Uterus (tissue), 4 donors: ENCODE results near the gene ASXL3. TPM values are rescaled to one million over a fixed set of nuclear protein-coding genes. Genes with fewer than 3 reads are reported as not detected.

Experiments used
- DNase-seq, 2 donors: peaks; one replicate each; pipeline ENCODE4 v3.0.0-alpha.2; 2019 to 2020
- H3K27ac ChIP-seq, 2 donors: fragments of 200-600 bp; sonication (generic); 1 replicate in 1 of 2; 2 replicates in 1 of 2; pipeline ENCODE4 v1.5.1; 2016 to 2018
- H3K27me3 ChIP-seq, 2 donors: fragments of 200-600 bp; sonication (generic); one replicate each; pipeline ENCODE4 v1.5.1; 2018 to 2019; ENCODE audit warnings: control low read depth in 1 of 2
- H3K36me3 ChIP-seq, 2 donors: fragments of 200-600 bp; sonication (generic); one replicate each; pipeline ENCODE4 v1.5.1; 2019; ENCODE audit warnings: control low read depth in 1 of 2
- H3K4me1 ChIP-seq, 2 donors: fragments of 200-600 bp; sonication (generic); one replicate each; pipeline ENCODE4 v1.5.1; 2018 to 2019; ENCODE audit warnings: control low read depth in 1 of 2
- H3K4me3 ChIP-seq, 2 donors: fragments of 200-600 bp; sonication (generic); 1 replicate in 1 of 2; 2 replicates in 1 of 2; pipeline ENCODE4 v1.5.1; 2018 to 2019; ENCODE audit warnings: mild to moderate bottlenecking in 1 of 2
- H3K9me3 ChIP-seq, 2 donors: fragments of 200-600 bp; sonication (generic); one replicate each; pipeline ENCODE4 v1.5.1; 2019; ENCODE audit warnings: control low read depth in 1 of 2
- CTCF ChIP-seq, 4 experiments: fragments of 200-600 bp in 2 of 4; fragments of 450-650 bp in 2 of 4; sonication (generic) in 2 of 4; IDR thresholded peaks; one replicate each; pipeline ENCODE4 v1.5.1; 2016 to 2019; ENCODE audit warnings: antibody characterized with exemption in 4 of 4, mild to moderate bottlenecking in 2 of 4, moderate library complexity in 1 of 4
- POLR2A ChIP-seq, 2 donors: fragments of 450-650 bp; IDR thresholded peaks; one replicate each; pipeline ENCODE4 v1.6.1; 2016; ENCODE audit warnings: antibody characterized with exemption in 2 of 2, mild to moderate bottlenecking in 1 of 2, moderate library complexity in 1 of 2
- intact Hi-C: fragments of 100-400 bp; cut with DNase I; formaldehyde crosslinking; loops from one replicate; pipeline ENCODE4 v1.15.1; 2023; ENCODE audit warnings: low total_unique reads
- total RNA-seq, 4 donors: library from RNA; depleted of rRNA in 3 of 4; stranded (reverse); fragments of >200 nt in 3 of 4; gene quantifications; one replicate each; pipeline versions ENCODE4 v1.1.0 to v1.2.4, GENCODE V29; 2014 to 2023
- donor health status: DM: yes; HTN: yes; CAD: no.

Gene ASXL3
- total RNA-seq, 4 donors from 2014 or later, result 1.0 to 25.0 (median 8.3) TPM

GRCh38 chr18:33630476-33630875 is 52.5 kb downstream of the ASXL3 start:
- H3K27ac ChIP-seq, result no peak overlapping the region
- intact Hi-C loops, result no loop called here
- no peak for DNase-seq
- H3K36me3 ChIP-seq, result no peaks in the 10 kb centered on the region
- no peak for TF ChIP-seq POLR2A (IDR thresholded peaks at IDR 0.05)
- no peak for TF ChIP-seq CTCF (IDR thresholded peaks at IDR 0.05)
- no peaks in the 10 kb centered on the region for H3K9me3 ChIP-seq
- no peaks in the 10 kb centered on the region for H3K27me3 ChIP-seq
- H3K4me1 ChIP-seq, result no peaks in the 10 kb centered on the region
- no peak overlapping the region for H3K4me3 ChIP-seq

- Histone ChIP-seq H3K36me3 (no peaks in the 10 kb centered on the region), H3K9me3 (no peaks in the 10 kb centered on the region), H3K27me3 (no peaks in the 10 kb centered on the region), H3K4me3 (no peak overlapping the region), H3K27ac (no peak overlapping the region), H3K4me1 (no peaks in the 10 kb centered on the region)
- TF ChIP-seq CTCF (IDR thresholded peaks at IDR 0.05) (no peak), POLR2A (IDR thresholded peaks at IDR 0.05) (no peak)
- intact Hi-C loops, result no loop called here
- no peak for DNase-seq
Observed at GRCh38 chr18:33641141-33641540, 63.1 kb downstream of the ASXL3 start.

GRCh38 chr18:33644494-33644893 is 66.5 kb downstream of the ASXL3 start:
- Histone ChIP-seq H3K36me3 (no peaks in the 10 kb centered on the region), H3K9me3 (no peaks in the 10 kb centered on the region), H3K27me3 (no peaks in the 10 kb centered on the region), H3K4me3 (no peak overlapping the region), H3K4me1 (no peaks in the 10 kb centered on the region), H3K27ac (no peak overlapping the region)
- intact Hi-C loops, result no loop called here
- no peak for DNase-seq
- TF ChIP-seq CTCF (IDR thresholded peaks at IDR 0.05) (no peak), POLR2A (IDR thresholded peaks at IDR 0.05) (no peak)

- Histone ChIP-seq H3K27me3 (no peaks in the 10 kb centered on the region), H3K4me1 (no peaks in the 10 kb centered on the region), H3K9me3 (no peaks in the 10 kb centered on the region), H3K27ac (no peak overlapping the region), H3K4me3 (no peak overlapping the region), H3K36me3 (no peaks in the 10 kb centered on the region)
- intact Hi-C loops, result no loop called here
- TF ChIP-seq POLR2A (IDR thresholded peaks at IDR 0.05), result no peak
- no peak for TF ChIP-seq CTCF (IDR thresholded peaks at IDR 0.05)
- no peak for DNase-seq
Observed at GRCh38 chr18:33647365-33647764, 69.3 kb downstream of the ASXL3 start.

GRCh38 chr18:33652635-33653034 is 74.6 kb downstream of the ASXL3 start:
- H3K9me3 ChIP-seq, result no peaks in the 10 kb centered on the region
- TF ChIP-seq CTCF (IDR thresholded peaks at IDR 0.05) (no peak), POLR2A (IDR thresholded peaks at IDR 0.05) (no peak)
- DNase-seq, result no peak
- no peaks in the 10 kb centered on the region for H3K36me3 ChIP-seq
- H3K4me3 ChIP-seq, result no peak overlapping the region
- intact Hi-C loops, result no loop called here
- no peak overlapping the region for H3K27ac ChIP-seq
- H3K4me1 ChIP-seq, result no peaks in the 10 kb centered on the region
- H3K27me3 ChIP-seq, result no peaks in the 10 kb centered on the region
